ENCODE results near the gene ORC4. TPM values are rescaled to one million over a fixed set of nuclear protein-coding genes. Genes with fewer than 3 reads are reported as not detected.

The ORC4 gene
- polyA plus RNA-seq, 1 donor (not counting 4 experiments of a cell fraction or from before 2014, with no cell fraction given), result 62.4 TPM

GRCh38 chr2:147925886-147926285, 94.7 kb downstream of the ORC4 start:
- Histone ChIP-seq H4K20me1 (ENCODE audit: control insufficient read depth, extremely low read depth, insufficient read depth, low read length) (no peaks in the 10 kb centered on the region), H3K4me2 (ENCODE audit: control insufficient read depth, extremely low read depth, insufficient read depth, low read depth, low read length) (no peak overlapping the region), H3K9me3 (ENCODE audit: control insufficient read depth, low read depth, low read length) (no peaks in the 10 kb centered on the region), H3K4me1 (ENCODE audit: control insufficient read depth, extremely low read depth, insufficient read depth, low read length) (no peaks in the 10 kb centered on the region), H3K4me3 (ENCODE audit: control insufficient read depth in 2 of 3, extremely low read depth in 1 of 3, insufficient read depth in 2 of 3, low read depth in 1 of 3, low read length in 3 of 3) (no peak overlapping the region), H2AFZ (ENCODE audit: control insufficient read depth, low read length) (no peak overlapping the region), H3K36me3 (ENCODE audit: control insufficient read depth in 2 of 2, extremely low read depth in 1 of 2, insufficient read depth in 2 of 2, low read length in 2 of 2) (peaks cover 4 to 5% of the 10 kb centered on the region in 2 experiments), H3K9me1 (ENCODE audit: control insufficient read depth, extremely low read depth, insufficient read depth, low read length) (no peaks in the 10 kb centered on the region), H3K9ac (ENCODE audit: control insufficient read depth, extremely low read depth, insufficient read depth, low read length) (no peak overlapping the region), H3K27me3 (ENCODE audit: control insufficient read depth, extremely low read depth, insufficient read depth, low read length) (no peaks in the 10 kb centered on the region), H3K27ac (ENCODE audit: control insufficient read depth, insufficient read depth, low read length) (no peak overlapping the region), H3K79me2 (ENCODE audit: control insufficient read depth, insufficient read depth, low read length) (no peaks in the 10 kb centered on the region)
- no peak for FAIRE-seq
- no peak for DNase-seq (ENCODE audit: low read depth, low spot score)
- dilution Hi-C loops (cut with MboI; ENCODE audit: extremely low pct_ligation_motif_present, low sequenced_read_pairs), result no loop called here
- TF ChIP-seq, protein P1, sequence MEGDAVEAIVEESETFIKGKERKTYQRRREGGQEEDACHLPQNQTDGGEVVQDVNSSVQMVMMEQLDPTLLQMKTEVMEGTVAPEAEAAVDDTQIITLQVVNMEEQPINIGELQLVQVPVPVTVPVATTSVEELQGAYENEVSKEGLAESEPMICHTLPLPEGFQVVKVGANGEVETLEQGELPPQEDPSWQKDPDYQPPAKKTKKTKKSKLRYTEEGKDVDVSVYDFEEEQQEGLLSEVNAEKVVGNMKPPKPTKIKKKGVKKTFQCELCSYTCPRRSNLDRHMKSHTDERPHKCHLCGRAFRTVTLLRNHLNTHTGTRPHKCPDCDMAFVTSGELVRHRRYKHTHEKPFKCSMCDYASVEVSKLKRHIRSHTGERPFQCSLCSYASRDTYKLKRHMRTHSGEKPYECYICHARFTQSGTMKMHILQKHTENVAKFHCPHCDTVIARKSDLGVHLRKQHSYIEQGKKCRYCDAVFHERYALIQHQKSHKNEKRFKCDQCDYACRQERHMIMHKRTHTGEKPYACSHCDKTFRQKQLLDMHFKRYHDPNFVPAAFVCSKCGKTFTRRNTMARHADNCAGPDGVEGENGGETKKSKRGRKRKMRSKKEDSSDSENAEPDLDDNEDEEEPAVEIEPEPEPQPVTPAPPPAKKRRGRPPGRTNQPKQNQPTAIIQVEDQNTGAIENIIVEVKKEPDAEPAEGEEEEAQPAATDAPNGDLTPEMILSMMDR (optimal IDR thresholded peaks at IDR 0.05 in 1 of 3, IDR thresholded peaks at IDR 0.05 in 1 of 3, conservative IDR thresholded peaks at IDR 0.05 in 1 of 3; ENCODE audit: extremely low read depth in 1 of 3, insufficient read depth in 2 of 3, low read length in 3 of 3), result no peak
- no peak for TF ChIP-seq EZH2 (IDR thresholded peaks at IDR 0.05; ENCODE audit: low read length)

DNA sequence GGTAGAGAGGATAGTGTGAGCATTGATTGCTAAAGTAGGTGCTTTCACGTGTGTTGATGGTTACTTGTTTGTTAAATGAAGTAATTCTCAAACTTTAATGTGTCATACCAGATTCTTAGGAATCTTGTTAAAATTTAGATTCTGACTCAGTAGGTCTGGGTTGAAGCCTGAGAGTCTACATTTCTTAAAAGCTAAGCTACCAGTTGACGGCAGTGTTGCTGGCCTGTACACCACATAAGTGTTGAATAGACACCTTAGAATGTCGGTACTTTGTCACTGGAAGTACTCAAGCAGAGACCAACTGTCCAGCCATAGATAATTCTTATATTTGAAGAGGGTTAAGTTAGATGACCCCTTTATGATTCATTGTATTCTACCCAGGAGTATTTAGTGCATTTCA, 95.9 kb downstream of the ORC4 start:
- Histone ChIP-seq H3K4me1 (ENCODE audit: control insufficient read depth, extremely low read depth, insufficient read depth, low read length) (no peaks in the 10 kb centered on the region), H3K9ac (ENCODE audit: control insufficient read depth, extremely low read depth, insufficient read depth, low read length) (no peak overlapping the region), H4K20me1 (ENCODE audit: control insufficient read depth, extremely low read depth, insufficient read depth, low read length) (no peaks in the 10 kb centered on the region), H3K27ac (ENCODE audit: control insufficient read depth, insufficient read depth, low read length) (no peak overlapping the region), H3K79me2 (ENCODE audit: control insufficient read depth, insufficient read depth, low read length) (no peaks in the 10 kb centered on the region), H3K9me1 (ENCODE audit: control insufficient read depth, extremely low read depth, insufficient read depth, low read length) (no peaks in the 10 kb centered on the region), H3K36me3 (ENCODE audit: control insufficient read depth in 2 of 2, extremely low read depth in 1 of 2, insufficient read depth in 2 of 2, low read length in 2 of 2) (peaks cover 4 to 5% of the 10 kb centered on the region in 2 experiments), H3K27me3 (ENCODE audit: control insufficient read depth, extremely low read depth, insufficient read depth, low read length) (no peaks in the 10 kb centered on the region), H3K4me2 (ENCODE audit: control insufficient read depth, extremely low read depth, insufficient read depth, low read depth, low read length) (no peak overlapping the region), H3K4me3 (ENCODE audit: control insufficient read depth in 2 of 3, extremely low read depth in 1 of 3, insufficient read depth in 2 of 3, low read depth in 1 of 3, low read length in 3 of 3) (no peak overlapping the region), H2AFZ (ENCODE audit: control insufficient read depth, low read length) (no peak overlapping the region), H3K9me3 (ENCODE audit: control insufficient read depth, low read depth, low read length) (no peaks in the 10 kb centered on the region)
- DNase-seq (ENCODE audit: low read depth, low spot score) (no peak), FAIRE-seq (no peak)
- dilution Hi-C loops (cut with MboI; ENCODE audit: extremely low pct_ligation_motif_present, low sequenced_read_pairs), result loop anchor here (25.0 kb wide), 1 partner anchor 887 kb away; no protein-coding TSS in a partner anchor
- TF ChIP-seq, protein P1 (optimal IDR thresholded peaks at IDR 0.05 in 1 of 3, IDR thresholded peaks at IDR 0.05 in 1 of 3, conservative IDR thresholded peaks at IDR 0.05 in 1 of 3; ENCODE audit: extremely low read depth in 1 of 3, insufficient read depth in 2 of 3, low read length in 3 of 3), result no peak
- TF ChIP-seq EZH2 (IDR thresholded peaks at IDR 0.05; ENCODE audit: low read length), result no peak

Measured in keratinocyte (primary cell).